Right forelimb (tissue), 1 donor: Measurements from ENCODE around the gene HYAL1.
"Not testable (repeated sequence)": the region's sequence is repeated elsewhere in the genome, so short reads cannot be mapped to it uniquely, and the experiment has no call there.

Experiments
- DNase-seq: peaks from one replicate; pipeline ENCODE4 v3.0.0-alpha.2; 2018

HYAL1 gene

DNA sequence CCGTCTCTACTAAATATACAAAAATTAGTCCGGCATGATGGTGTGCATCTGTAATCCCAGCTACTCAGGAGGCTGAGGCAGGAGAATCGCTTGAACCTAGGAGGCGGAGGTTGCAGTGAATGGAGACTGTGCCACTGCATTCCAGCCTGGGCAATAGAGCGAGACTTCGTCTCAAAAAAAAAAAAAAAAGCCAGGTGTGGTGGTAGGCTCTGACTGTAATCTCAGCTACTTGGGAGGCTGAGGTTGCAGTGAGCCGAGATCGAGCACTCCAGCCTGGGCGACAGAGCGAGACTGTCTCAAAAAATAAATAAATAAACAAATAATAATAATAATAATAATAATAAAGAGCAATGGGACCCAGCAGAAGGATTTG lies 30.9 kb downstream of the HYAL1 start:
- DNase-seq: not testable (repeated sequence)

DNA sequence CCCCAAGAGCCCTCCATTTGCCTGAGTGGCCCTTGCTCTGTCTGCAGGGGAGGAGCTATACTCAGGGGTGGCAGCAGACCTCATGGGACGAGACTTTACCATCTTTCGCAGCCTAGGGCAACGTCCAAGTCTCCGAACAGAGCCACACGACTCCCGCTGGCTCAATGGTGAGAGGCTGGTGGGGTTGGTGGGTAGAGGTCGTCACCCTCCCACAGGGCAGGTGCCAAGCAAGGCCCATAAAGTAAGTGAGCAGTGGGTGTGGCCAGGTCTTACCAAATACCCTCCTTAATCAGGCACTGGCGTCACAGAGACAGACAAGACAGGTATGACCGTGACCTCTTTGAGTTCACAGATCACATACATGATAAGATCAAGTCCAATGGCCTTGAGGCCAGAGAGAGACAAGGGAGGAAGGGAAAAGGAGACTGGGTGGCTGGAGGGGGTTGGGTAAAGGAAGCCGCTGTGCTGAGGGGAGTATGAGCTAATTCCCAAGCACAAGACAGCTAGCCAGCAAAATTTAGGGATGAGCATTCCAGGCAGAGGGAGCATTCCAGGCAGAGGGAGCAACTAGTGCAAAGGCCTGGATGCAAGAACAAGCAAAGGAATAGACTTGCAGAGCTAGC lies 31.9 kb downstream of the HYAL1 start:
- DNase-seq: no peak

DNA sequence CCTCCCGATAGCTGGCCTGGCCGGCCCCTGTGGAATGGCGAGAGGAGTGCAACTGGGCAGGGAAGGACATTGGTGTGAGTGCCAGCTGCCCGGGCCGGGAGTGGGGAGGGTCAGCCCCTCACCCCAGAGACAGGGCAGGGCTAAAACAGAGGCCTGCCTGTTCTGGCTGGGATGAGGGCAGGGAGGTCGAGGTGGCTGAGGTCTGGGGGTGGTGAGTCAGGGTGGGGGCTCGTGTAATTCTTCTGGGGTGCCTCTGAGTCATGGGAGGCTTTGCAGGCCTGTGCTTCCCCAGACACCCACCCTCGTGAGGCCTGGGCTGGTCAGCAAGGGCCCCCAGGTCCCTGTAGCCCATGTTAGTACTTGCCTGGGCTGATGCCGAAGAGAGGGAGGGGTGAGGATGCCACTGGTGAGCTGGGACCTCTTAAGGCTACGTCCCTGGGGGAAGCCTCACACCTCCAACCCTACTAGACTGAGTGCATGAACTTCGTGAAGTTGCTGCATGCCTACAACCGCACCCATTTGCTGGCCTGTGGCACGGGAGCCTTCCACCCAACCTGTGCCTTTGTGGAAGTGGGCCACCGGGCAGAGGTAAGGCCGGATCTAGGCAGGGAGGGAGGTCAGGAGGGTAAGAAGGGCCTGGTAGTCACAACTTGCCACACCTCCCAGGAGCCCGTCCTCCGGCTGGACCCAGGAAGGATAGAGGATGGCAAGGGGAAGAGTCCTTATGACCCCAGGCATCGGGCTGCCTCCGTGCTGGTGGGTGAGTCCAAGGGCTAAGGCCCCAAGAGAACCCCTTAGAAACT lies 32.8 kb downstream of the HYAL1 start:
- no peak for DNase-seq

DNA sequence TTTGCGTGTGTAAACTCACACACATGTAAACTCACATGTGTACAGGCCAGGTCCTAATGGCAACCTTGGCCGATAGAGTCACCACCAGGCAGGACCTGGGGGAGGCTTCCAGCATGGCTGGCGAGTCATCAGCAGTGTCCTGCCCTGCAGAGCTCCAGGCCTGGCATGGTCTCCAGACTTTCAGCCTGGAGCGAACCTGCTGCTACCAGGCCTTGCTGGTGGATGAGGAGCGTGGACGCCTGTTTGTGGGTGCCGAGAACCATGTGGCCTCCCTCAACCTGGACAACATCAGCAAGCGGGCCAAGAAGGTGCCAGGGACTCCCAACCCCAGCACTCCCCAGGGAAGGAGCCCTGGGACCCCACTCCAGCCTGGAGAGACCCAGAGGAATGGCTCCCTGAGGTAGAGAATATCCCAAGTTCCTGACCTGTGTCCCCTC lies 33.4 kb downstream of the HYAL1 start:
- DNase-seq: no peak

DNA sequence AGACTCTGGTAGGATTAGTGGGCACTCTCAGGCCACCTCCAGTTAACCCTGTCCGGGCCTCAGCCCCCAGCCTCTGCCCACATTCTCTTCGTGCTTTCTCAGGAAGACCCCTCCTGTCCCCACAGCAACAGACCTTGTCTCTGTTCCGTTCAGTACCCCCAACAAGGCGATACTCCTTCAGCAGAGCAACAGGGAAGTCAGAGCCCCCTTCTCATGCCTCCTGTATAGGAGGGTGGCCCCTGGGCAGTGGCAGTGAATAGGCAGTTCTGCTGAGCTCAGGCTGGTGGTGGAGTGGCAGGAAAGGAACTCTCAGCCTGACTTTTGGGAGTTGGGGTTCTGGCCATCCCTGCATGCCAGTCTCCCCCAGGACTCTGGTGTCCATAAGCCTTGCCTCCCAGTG lies 33.9 kb downstream of the HYAL1 start:
- DNase-seq: no peak

DNA sequence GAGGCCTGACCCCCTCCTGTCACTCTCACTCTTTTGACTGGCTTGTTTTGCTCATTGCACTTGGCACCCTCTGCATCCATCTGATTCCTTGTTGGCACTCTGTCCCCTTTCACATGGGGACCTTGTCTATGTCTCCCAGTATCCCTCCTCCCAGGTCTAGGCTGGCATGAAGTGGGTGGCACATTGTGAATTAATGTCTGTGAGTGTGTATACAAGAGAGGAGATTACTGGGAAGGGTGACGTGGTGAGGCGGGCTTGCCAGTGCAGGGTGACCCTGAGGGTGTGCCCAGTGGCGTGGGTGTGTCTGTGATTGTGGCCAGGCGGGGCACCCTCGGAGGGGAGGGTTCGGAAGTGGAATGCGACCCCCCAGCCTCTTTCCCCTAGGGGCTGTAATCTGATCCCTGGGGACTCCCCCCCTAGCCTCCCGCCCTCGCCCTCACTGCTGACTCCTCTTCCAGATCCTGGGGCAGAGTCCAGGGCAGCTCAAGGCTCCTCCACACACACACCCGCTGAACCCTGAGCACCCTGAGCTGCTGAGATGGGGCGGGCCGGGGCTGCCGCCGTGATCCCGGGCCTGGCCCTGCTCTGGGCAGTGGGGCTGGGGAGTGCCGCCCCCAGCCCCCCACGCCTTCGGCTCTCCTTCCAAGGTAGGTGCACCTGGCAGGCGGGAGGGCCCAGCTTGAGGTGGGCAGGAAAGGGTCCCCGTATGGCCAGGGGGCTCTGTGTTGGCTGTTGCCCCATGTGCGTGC lies 34.5 kb downstream of the HYAL1 start, which contains the start of gene SEMA3B:
Gene SEMA3B, plus strand, starts transcription at position 445 of the 749 bp plus-strand sequence. Its CDS starts 94 bp downstream, at position 539.
- DNase-seq: peak; percentile 71

DNA sequence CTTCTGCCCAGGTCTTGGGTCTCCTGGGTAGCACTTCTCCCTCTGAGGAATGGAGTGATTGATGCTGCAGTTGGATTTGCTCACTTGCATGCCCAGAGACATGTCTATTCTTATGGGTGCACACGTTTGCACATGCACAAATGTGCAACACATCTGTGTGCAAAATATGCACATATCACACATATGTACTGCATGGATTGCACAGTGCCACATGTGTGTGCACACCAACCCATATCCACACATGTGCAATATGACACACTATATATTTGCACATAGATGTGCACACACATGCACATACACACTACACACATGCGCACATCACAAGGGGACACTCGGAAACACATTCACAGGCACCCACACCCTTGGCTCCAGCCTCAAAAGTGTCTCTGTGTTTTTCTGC lies 35.1 kb downstream of the HYAL1 start:
- no peak for DNase-seq

DNA sequence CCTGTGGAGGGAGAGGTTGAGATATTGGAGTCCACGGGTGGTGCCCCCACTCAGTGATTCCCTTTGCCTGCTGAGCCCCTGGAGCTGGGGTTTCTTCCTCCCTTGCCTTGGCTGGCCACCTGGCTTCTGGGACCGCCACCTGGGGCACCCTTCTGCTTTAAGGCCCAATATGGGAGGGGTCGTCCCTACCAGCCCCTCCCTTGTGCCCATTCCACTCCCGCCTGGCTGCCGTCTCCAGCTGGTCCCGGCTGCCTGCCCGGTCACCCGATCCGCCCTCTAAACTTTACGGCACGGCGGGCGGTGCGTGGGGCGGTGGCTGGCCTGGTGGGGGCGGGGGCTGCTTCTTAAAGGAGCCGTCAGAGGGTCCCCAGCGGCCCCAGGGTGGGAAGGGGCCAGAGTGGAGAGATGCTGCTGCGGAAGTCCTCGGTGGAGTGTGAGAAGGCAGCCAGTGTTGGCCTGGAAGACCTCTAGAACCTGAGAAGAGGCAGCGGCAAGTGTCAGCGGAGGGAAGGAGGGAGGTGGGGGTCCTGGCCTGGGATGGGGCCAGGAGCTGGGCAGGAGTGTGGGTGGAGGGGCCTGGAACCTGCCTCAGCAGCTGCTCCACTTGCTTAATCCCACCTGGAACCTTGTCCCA lies 36.0 kb downstream of the HYAL1 start:
- DNase-seq: peak; percentile 84

DNA sequence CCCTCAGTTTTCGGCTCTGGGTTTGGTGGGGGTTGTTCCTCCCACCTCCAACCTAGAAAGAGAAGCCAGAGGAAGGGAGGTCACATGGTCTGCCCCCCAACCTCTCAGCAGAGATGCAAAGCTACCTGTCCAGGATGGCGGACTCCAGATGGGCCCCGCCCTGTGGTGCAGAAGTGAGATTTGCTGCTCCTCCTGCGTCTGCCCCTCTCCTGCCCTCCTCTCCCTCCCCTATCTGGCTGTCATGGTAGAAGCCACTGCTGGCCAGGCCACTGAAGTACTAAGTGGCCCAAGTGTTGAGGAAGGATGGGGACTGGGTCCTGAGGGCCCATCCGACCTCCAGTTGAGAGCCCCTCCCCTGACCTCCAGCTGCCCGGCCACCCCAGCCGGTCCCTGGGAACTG lies 36.5 kb downstream of the HYAL1 start:
- no peak for DNase-seq

DNA sequence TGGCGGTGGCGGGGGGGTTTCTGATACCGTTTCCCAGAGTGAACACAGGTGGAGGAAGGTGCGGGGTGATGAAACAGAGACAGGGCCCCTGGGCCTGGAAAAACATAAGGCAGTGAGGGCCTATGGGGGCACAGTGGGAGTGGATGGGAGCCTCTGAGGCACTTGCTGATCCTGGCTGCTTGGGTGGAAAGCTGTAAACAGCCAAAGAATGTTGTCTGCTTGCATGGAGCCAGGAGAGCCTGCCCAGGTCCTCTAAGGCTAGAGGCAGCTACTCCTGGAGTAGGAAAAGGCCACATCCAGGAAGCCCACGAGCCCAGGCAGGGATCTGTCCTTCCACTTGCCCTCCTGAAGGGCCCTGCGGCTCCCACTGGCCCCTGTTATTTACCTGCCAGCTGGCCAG lies 37.4 kb downstream of the HYAL1 start:
- no peak for DNase-seq

DNA sequence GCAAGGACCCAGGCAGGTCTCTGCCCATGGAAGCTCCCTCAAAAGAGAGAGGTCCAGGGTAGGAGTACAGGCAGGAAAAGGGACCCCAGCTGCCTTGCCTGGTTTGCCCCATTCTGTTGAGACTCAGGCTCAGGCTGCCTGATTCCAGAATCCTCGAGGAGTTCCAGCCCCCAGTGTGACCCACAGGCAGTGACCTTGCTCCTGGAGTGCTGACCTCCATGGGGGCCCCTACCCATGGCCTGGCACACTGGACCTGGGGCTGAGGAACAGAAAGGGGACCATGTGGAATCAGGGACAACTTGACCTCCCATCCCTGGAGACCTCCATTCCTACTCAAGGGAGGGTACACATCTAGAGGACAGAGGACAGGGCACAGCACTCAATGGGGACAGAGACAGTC lies 37.8 kb downstream of the HYAL1 start:
- no peak for DNase-seq

DNA sequence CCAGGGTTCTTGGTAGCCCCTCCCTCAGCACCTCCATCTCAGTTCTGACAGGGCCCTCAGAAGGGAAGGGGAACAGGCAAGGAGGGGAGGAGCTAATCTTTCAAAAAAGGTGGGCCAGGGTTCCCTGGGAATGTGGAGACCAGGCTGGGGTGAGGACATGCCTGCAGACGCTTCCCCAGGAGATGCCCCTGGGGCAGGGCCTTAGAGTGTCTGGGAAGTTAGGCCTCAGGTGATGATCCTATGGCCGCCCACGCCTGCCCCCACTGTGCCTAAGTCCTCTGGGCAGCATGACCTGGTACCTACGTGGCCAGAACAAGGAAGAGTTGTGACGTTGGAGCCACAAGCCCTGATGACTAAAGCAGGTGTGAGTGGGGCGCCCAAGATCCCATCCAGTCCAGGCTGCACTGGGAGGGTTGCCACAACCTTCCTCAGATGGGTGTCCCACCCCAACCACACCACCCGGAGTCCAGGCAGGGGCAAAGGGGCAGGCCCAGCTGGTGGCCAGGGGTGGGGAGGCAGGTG lies 38.3 kb downstream of the HYAL1 start:
- DNase-seq: no peak

DNA sequence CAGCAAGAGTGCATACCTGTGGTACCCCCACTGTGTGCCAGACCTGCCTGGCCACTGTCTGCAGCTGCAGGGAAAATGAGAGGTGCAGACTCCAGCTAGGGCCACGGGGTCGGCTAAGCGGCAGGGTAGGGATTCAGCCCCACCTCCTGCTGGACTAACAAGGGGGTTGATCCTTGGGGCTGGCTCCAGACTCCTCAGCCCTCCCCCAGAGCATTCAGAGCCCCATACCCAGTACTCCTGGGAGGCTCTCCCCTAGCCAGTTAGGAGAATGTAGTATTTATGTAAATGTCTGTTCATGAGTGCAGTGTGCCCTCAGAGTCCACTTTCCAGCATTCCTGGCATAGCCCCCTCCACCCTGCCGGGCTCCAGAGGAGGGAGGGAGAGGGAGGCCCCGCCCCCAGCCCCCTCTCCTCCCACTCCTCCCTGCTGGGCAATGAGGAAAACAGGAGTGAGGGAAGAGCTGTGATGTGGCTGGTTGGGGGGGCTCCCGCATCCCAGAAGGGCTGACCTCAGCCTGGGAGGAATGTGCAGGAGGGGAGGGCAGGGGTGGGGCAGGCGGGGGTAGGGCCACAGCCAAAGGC lies 38.9 kb downstream of the HYAL1 start:
- peak; percentile 93 for DNase-seq

DNA sequence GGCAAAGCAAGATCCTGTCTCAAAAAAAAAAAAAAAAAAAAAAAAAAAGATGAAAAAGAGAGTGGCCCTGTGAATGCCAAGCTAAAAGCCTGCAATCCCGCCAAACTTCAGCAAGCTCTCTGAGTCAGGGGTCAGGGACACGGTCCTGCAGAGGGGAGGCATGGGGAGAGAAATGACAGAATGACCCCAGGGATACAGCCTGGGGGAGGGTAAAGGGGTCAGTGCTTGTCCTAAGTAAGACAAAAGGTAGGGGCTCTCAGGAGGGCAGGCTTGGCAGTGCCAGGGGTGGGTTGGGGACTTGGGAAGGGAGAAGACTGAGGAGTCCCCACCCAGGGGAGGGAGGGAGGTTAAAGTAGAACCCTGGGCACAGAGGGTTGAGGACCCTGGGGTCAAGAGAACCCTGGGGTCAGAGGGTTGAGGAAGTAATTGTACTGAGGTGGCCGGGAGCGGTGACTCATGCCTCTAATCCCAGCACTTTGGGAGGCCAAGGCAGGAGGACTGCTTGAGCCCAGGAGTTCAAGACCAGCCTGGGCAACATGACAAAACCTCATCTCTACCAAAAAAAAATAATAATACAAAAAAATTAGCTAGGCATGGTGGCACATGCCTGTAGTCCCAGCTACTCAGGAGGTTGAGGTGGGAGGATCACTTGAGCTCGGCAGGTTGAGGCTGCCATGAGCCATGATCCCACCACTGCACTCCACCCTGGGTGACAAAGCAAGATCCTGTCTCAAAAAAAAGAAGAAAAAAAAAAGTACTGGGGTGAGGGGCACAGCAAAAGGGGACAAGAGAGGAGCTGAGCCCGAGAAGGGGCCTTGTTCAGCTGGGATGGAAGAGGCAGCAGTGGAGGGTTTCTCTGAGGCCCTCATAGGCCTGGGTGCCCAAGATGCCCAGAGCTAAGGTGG lies 39.6 kb downstream of the HYAL1 start:
- no peak for DNase-seq

DNA sequence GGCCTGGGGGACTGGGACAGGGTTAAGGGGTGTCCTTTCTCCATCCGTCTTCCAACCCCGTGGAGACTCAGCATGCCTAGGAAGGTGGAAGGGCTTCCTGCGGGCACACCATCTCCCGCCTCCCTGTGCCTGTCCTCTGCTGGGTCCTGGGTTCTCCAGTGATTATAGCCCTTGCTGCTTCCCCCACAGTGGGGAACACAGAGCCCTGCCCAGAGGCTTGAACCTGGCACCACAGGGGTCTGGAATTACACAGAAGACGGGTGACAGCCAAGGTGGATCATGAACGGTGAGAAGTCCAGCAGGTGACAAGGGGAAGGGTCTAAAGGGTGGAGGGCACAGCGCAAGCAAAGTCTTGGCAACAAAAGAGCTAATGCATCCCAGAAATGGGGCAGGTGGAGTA lies 40.6 kb downstream of the HYAL1 start:
- no peak for DNase-seq

DNA sequence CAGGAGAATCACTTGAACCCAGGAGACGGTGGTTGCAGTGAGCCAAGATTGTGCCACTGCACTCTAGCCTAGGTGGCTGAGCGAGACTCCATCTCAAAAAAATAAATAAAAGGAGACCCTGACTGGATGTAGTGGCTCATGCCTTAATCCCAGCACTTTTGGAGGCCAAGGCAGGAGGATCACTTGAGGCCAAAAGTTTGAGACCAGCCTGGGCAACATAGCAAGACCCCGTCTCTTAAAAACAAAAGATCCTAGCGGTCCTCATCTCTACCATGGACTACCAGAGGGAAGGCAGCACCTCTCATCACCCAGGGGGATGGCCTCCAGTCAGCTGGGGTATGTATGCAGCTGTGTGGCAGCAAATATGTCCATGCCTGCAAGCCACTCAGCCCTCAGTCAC lies 41.2 kb downstream of the HYAL1 start:
- not testable (repeated sequence) for DNase-seq

DNA sequence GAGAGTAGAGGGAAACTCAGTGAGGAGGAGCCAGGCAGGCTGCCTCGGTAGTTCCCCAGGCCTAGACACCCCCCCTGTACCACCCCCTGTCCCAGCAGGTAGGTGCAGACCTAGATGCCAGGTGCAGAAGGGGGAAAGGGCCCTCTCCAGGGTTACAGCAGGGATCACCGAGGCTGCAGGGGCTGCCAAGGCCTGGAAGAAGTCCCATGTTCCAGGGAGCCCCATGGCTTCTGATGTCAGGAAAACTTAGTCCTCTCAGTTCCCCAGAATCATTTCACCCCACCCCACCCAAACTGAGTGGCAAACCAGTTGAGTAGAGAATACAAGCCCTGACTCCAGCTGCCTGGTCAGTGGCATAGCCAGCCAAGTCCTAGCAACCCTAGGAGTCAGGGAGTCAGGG lies 41.9 kb downstream of the HYAL1 start:
- DNase-seq: no peak

DNA sequence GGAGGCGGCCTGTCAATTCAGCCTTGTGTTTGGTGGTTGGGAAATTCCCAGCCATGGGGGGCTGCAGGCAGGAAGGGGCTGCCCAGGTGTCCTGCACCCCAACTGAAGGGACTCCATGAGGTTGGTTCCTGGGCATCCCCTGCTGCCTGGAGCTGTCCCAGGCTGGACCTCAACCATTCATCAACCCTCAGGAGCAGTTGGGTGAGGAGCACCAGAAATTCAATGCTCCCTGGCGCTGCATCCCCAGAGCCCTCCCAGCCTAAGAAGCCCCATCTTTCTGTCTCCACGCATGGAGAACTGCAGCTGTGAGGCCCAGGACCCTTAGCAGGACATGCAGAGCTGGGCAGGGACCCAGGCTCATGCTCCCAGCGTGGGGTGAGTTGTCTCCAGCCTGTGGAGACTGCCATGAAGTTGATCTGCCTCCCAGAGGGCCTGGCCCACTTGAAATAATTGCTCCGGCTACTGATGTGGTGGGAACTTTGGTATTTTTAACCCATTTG lies 42.4 kb downstream of the HYAL1 start:
- no peak for DNase-seq

DNA sequence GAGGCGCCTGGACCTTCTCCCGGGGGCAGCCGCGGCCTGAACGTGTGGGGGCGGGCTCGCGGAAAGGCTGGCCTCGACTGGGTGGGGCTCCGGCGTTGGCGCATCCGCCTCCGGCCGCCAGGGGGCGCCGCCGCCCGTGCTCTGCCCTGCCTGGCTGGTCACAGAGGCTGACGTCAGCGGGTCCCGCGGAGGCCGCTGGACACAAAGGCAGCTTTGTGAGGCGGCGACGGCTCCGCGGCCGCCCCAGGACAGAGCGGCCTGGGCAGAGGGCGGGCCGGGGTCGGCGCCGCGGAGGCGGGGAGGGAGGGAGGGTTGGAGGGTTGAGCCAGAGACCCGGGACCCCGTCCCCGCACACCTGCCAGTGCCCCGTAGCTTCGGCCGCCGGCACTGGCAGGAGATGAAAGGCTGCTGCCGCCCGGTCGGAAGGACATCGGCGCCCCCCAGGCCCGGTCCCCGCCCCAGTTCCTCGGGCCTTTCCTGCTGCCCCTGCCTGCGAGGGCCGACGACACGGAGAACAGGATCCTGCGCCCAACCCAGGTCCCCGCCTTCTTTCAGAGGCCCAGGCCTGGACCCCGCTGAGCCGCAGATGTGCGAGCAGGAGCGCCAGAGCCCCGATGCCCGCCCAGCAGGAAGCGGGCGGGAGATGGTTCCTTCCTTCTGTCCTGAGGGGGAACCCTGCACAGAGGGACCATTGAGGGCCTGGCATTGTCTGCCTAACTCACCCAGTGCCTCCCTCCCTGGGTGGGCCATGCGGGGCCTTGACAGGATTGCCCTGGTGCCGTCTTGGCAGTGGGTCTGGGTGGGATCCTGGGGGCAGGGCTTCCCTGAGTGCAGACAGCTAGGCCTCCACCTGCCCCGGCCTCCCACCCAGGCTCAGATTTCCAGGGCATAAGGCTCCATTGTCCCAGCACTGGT lies 43.1 kb downstream of the HYAL1 start:
- DNase-seq: peak; percentile 97

DNA sequence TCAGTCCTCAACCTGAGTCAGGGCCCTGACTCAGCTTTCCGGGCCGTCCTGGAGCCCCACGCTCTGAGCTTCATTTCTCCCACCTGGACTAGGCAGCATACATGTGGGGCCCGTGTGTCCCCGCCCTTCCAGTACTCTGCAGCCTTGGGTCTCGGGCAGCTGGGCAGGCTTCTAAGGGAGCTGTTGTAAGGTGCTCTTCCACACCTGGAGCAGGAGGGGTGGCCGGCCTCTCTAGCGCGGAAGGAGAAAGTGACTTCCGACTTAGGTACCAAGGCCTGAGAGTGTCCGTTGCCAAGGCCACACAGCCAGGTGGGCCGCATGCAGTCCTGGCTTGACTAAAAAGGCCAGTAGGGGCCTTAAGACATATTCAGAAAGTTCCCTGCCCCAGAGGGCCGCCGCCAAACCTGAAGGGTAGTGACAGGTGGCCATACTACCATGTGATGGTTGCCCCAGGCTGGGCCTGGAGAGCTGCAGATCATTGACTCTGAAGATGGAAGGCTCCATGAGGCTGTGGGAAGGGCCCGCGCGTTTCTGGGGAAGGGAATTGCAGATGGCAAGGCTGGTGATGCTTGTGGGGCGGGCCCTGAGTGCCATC lies 43.8 kb downstream of the HYAL1 start:
- DNase-seq: no peak
